KOPT-K1 (cell line): Measurements from ENCODE around the gene NOTCH1.

Experiments used
- H3K27ac ChIP-seq: fragments of 200-600 bp; sonication (generic); 2 replicates; pipeline ENCODE4 v1.5.1; 2016; ENCODE audit warnings: antibody characterized with exemption, mild to moderate bottlenecking, low read depth, low read length; ENCODE audit not compliant: poor library complexity, severe bottlenecking
- H3K36me3 ChIP-seq: fragments of 200-600 bp; sonication (generic); 2 replicates; pipeline ENCODE4 v1.5.1; 2017; ENCODE audit warnings: antibody characterized with exemption, mild to moderate bottlenecking, low read length, moderate library complexity; ENCODE audit not compliant: insufficient read depth
- H3K9me3 ChIP-seq: fragments of 200-600 bp; sonication (generic); 2 replicates; pipeline ENCODE4 v1.5.1; 2017; ENCODE audit warnings: antibody characterized with exemption, low read length, mild to moderate bottlenecking; ENCODE audit not compliant: insufficient read depth, poor library complexity, severe bottlenecking

NOTCH1 gene

GRCh38 chr9:136481558-136481957, 64.3 kb downstream of the NOTCH1 start:
- H3K27ac ChIP-seq = peak overlapping the region; percentile 88

GRCh38 chr9:136476369-136477150, 69.3 kb downstream of the NOTCH1 start:
- Histone ChIP-seq H3K36me3 (peaks cover 84% of the 10 kb centered on the region), H3K27ac (no peak overlapping the region), H3K9me3 (no peaks in the 10 kb centered on the region)

More at GRCh38 chr9:136481558-136481957, 64.3 kb downstream of the NOTCH1 start:
- Histone ChIP-seq H3K9me3 (no peaks in the 10 kb centered on the region), H3K36me3 (peaks cover 34% of the 10 kb centered on the region)

GRCh38 chr9:136474974-136475865, 70.6 kb downstream of the NOTCH1 start:
- peaks cover 97% of the 10 kb centered on the region for H3K36me3 ChIP-seq
- no peak overlapping the region for H3K27ac ChIP-seq
- no peaks in the 10 kb centered on the region for H3K9me3 ChIP-seq

GRCh38 chr9:136474021-136474640, 71.7 kb downstream of the NOTCH1 start:
- Histone ChIP-seq H3K36me3 (peaks cover 99% of the 10 kb centered on the region), H3K27ac (no peak overlapping the region), H3K9me3 (no peaks in the 10 kb centered on the region)

GRCh38 chr9:136473354-136473721, 72.5 kb downstream of the NOTCH1 start:
- Histone ChIP-seq H3K27ac (no peak overlapping the region), H3K9me3 (no peaks in the 10 kb centered on the region), H3K36me3 (peaks cover 99% of the 10 kb centered on the region)

- Histone ChIP-seq H3K9me3 (no peaks in the 10 kb centered on the region), H3K27ac (no peak overlapping the region), H3K36me3 (peaks cover 99% of the 10 kb centered on the region)
Observed at GRCh38 chr9:136472640-136473353, 73.1 kb downstream of the NOTCH1 start.

- Histone ChIP-seq H3K27ac (no peak overlapping the region), H3K36me3 (peaks cover 99% of the 10 kb centered on the region), H3K9me3 (no peaks in the 10 kb centered on the region)
Observed at GRCh38 chr9:136471802-136472487, 73.9 kb downstream of the NOTCH1 start.

- no peaks in the 10 kb centered on the region for H3K9me3 ChIP-seq
- peaks cover 99% of the 10 kb centered on the region for H3K36me3 ChIP-seq
- no peak overlapping the region for H3K27ac ChIP-seq
Observed at GRCh38 chr9:136470792-136471469, 74.9 kb downstream of the NOTCH1 start.

- no peaks in the 10 kb centered on the region for H3K9me3 ChIP-seq
- no peak overlapping the region for H3K27ac ChIP-seq
- H3K36me3 ChIP-seq = peaks cover 99% of the 10 kb centered on the region
Observed at GRCh38 chr9:136470356-136470755, 75.5 kb downstream of the NOTCH1 start.

- Histone ChIP-seq H3K36me3 (peaks cover 99% of the 10 kb centered on the region), H3K27ac (no peak overlapping the region)
Observed at GRCh38 chr9:136467766-136468165, 78.1 kb downstream of the NOTCH1 start.

GRCh38 chr9:136466155-136466541, 79.7 kb downstream of the NOTCH1 start:
- H3K27ac ChIP-seq = no peak overlapping the region
- no peaks in the 10 kb centered on the region for H3K9me3 ChIP-seq
- peaks cover 98% of the 10 kb centered on the region for H3K36me3 ChIP-seq

More at GRCh38 chr9:136467766-136468165, 78.1 kb downstream of the NOTCH1 start:
- H3K9me3 ChIP-seq = no peaks in the 10 kb centered on the region

- H3K27ac ChIP-seq = no peak overlapping the region
- H3K36me3 ChIP-seq = peaks cover 98% of the 10 kb centered on the region
- H3K9me3 ChIP-seq = no peaks in the 10 kb centered on the region
Observed at GRCh38 chr9:136465500-136466154, 80.2 kb downstream of the NOTCH1 start.

GRCh38 chr9:136464241-136464640, 81.6 kb downstream of the NOTCH1 start:
- Histone ChIP-seq H3K36me3 (peaks cover 96% of the 10 kb centered on the region), H3K9me3 (no peaks in the 10 kb centered on the region), H3K27ac (no peak overlapping the region)
